BLaER1 treated with 17β-estradiol and CSF1 and Interleukin-3, amounts not matched to agents 10 nM and 100 nM (cell line): ENCODE measurements around the gene CRACDL.

ENCODE experiments used
- H3K27ac ChIP-seq, 11 experiments: shearing (Covaris generic); formaldehyde crosslinking; 2 replicates each; pipeline ENCODE4 v1.8.1; 2022
- H3K27me3 ChIP-seq, 11 experiments: shearing (Covaris generic); formaldehyde crosslinking; 2 replicates each; pipeline ENCODE4 v1.8.1; 2022
- H3K36me3 ChIP-seq, 11 experiments: shearing (Covaris generic); formaldehyde crosslinking; 2 replicates each; pipeline ENCODE4 v1.8.1; 2022
- H3K4me1 ChIP-seq, 10 experiments: shearing (Covaris generic); formaldehyde crosslinking; 2 replicates each; pipeline ENCODE4 v1.8.1; 2022
- H3K4me2 ChIP-seq, 11 experiments: shearing (Covaris generic); formaldehyde crosslinking; 2 replicates each; pipeline ENCODE4 v1.8.1; 2022
- H3K4me3 ChIP-seq, 10 experiments: shearing (Covaris generic); formaldehyde crosslinking; 2 replicates each; pipeline ENCODE4 v1.8.1; 2022
- H3K9ac ChIP-seq, 11 experiments: shearing (Covaris generic); formaldehyde crosslinking; 2 replicates each; pipeline ENCODE4 v1.8.1; 2022
- H3K9me3 ChIP-seq, 11 experiments: shearing (Covaris generic); formaldehyde crosslinking; replicated peaks in 1 of 11; 2 replicates each; pipeline ENCODE4 v1.8.1; 2022
- H4K20me1 ChIP-seq, 11 experiments: shearing (Covaris generic); formaldehyde crosslinking; 2 replicates each; pipeline ENCODE4 v1.8.1; 2022
- Cebpa-rat ChIP-seq, 11 experiments: shearing (Covaris generic); IDR thresholded peaks; 2 replicates each; pipeline ENCODE4 v1.8.1; 2022

The CRACDL gene

DNA sequence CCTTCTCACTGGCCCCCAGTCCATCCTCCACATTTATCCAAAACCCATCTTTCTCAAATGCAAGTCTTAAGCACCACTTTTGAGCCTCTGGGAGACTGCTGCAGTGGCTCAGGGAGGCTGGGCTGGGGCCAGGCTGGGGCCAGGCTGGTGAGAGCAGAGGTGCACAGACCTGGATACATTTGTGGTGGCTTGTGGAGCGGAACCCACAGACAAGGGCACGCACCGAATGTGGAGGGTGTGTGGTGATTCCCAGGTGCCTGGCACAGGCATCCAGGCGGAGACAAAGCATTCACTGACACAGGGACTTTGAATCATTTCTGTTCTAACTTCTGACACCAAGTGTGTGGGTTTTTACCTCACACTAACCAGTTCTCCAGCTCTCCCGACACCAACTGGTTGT is 162.9 kb downstream of the CRACDL start:
- no peak for TF ChIP-seq Cebpa-rat (IDR thresholded peaks at IDR 0.05)
- peak overlapping the region in 10 of 11 experiments; percentile 45 to 96 (median 81); a peak in 18 of 22 replicates for H3K27ac ChIP-seq
- H3K9me3 ChIP-seq = peaks cover 0 to 5% (median 0%) of the 10 kb centered on the region in 11 experiments; a peak in 1 of 22 replicates
- peak overlapping the region in 9 of 11 experiments; percentile 15 to 81 (median 76); a peak in 13 of 22 replicates for H3K9ac ChIP-seq
- H3K27me3 ChIP-seq = no peaks in the 10 kb centered on the region
- peak overlapping the region; percentile 75 to 99 (median 84) for H3K4me2 ChIP-seq
- no peaks in the 10 kb centered on the region for H4K20me1 ChIP-seq
- no peaks in the 10 kb centered on the region for H3K36me3 ChIP-seq
- peak overlapping the region in 2 of 10 experiments; percentile 55 to 66; a peak in 5 of 20 replicates for H3K4me3 ChIP-seq
- H3K4me1 ChIP-seq = peaks cover 86 to 94% (median 91%) of the 10 kb centered on the region in 10 experiments

GRCh38 chr2:98772536-98772935 is 163.5 kb downstream of the CRACDL start:
- H3K36me3 ChIP-seq = peaks cover 0 to 4% (median 0%) of the 10 kb centered on the region in 11 experiments; a peak in 3 of 22 replicates
- TF ChIP-seq Cebpa-rat (IDR thresholded peaks at IDR 0.05) = no peak
- H3K27me3 ChIP-seq = no peaks in the 10 kb centered on the region
- peak overlapping the region; percentile 75 to 99 (median 84) for H3K4me2 ChIP-seq
- H4K20me1 ChIP-seq = no peaks in the 10 kb centered on the region
- H3K4me1 ChIP-seq = peaks cover 87 to 97% (median 95%) of the 10 kb centered on the region in 10 experiments
- peak overlapping the region in 10 of 11 experiments; percentile 60 to 81 (median 75); a peak in 19 of 22 replicates for H3K9ac ChIP-seq
- H3K27ac ChIP-seq = peak overlapping the region; percentile 48 to 96 (median 79)
- peaks cover 0 to 3% (median 0%) of the 10 kb centered on the region in 11 experiments; a peak in 1 of 22 replicates for H3K9me3 ChIP-seq
- peak overlapping the region in 7 of 10 experiments; percentile 39 to 66 (median 45); a peak in 12 of 20 replicates for H3K4me3 ChIP-seq

DNA sequence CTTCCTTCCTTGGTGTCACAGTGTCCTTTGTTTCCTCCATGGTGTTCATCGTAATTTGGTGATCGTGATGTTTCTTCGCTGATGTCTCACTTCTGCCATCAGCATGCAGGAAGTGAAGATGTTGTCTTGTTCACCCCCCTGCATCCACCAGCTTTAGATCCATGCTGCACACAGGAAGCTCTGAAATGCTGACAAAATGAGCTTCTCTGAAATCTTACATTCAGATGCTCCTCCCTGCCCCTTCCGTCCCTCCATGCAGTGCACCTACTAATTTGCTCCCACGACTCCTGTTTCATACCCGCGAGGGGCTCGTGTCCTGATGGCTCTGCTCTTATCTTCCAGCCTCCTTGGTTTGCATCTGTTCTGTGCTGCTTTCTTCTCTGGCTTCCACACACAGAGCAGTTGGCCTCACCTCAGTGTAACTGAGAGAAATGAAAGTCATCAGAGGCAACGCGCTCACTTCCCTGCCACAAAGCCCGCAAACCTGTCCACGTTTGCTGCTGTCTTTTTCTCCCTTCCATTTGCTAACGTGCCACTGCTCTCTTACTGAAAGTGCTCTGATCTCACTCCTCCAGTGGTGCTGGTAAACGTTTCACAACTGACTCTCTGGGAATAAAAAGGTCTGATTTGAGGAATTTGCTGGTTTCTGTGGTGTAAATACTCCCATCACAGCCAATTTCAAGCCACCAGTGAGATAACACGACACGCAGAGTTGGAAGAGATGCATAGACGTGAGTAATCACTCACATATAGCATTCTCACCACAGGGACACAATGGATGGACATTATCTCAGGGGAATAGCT is 164.1 kb downstream of the CRACDL start:
- peak overlapping the region in 9 of 10 experiments; percentile 17 to 66 (median 44); a peak in 17 of 20 replicates for H3K4me3 ChIP-seq
- H3K9ac ChIP-seq = peak overlapping the region; percentile 57 to 81 (median 74)
- no peak for TF ChIP-seq Cebpa-rat (IDR thresholded peaks at IDR 0.05)
- H3K27me3 ChIP-seq = no peaks in the 10 kb centered on the region
- H3K27ac ChIP-seq = peak overlapping the region; percentile 48 to 96 (median 79)
- H4K20me1 ChIP-seq = no peaks in the 10 kb centered on the region
- H3K4me2 ChIP-seq = peak overlapping the region; percentile 75 to 99 (median 84)
- peaks cover 93 to 100% (median 99%) of the 10 kb centered on the region in 10 experiments for H3K4me1 ChIP-seq
- peaks cover 0 to 5% (median 0%) of the 10 kb centered on the region in 11 experiments; a peak in 3 of 22 replicates for H3K36me3 ChIP-seq
- no peaks in the 10 kb centered on the region for H3K9me3 ChIP-seq

GRCh38 chr2:98771264-98771663 is 164.8 kb downstream of the CRACDL start:
- peaks cover 93 to 100% (median 99%) of the 10 kb centered on the region in 10 experiments for H3K4me1 ChIP-seq
- TF ChIP-seq Cebpa-rat (IDR thresholded peaks at IDR 0.05) = no peak
- no peaks in the 10 kb centered on the region for H3K9me3 ChIP-seq
- H3K36me3 ChIP-seq = peaks cover 0 to 5% (median 0%) of the 10 kb centered on the region in 11 experiments; a peak in 4 of 22 replicates
- peak overlapping the region; percentile 48 to 96 (median 79) for H3K27ac ChIP-seq
- no peaks in the 10 kb centered on the region for H4K20me1 ChIP-seq
- H3K27me3 ChIP-seq = no peaks in the 10 kb centered on the region
- peak overlapping the region in 9 of 10 experiments; percentile 17 to 66 (median 44); a peak in 16 of 20 replicates for H3K4me3 ChIP-seq
- H3K9ac ChIP-seq = peak overlapping the region in 9 of 11 experiments; percentile 60 to 81 (median 76); a peak in 18 of 22 replicates
- peak overlapping the region; percentile 75 to 99 (median 84) for H3K4me2 ChIP-seq

DNA sequence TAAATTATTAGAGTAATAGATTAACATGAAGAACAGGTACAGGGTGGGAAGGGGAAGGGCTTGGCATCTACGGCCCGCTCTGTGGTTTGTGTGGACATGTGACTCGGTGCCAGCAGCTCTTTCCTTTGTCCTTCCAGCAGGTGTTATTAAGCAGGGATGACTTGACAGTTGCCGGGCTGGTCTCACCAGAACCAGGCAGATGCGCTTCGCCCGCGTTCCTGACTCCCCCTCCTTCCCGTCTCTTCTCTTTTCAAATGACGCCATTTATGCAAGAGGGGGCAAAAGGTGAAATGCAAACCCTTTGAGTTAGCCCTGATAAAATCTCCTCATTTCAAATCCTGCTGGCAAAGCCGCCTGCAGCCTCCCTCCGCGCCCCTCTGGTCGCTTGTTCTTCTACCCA is 166.2 kb downstream of the CRACDL start:
- Histone ChIP-seq H3K9ac (peak overlapping the region in 9 of 11 experiments; percentile 20 to 75 (median 58); a peak in 17 of 22 replicates), H3K27me3 (no peaks in the 10 kb centered on the region), H3K27ac (peak overlapping the region; percentile 31 to 96 (median 90); a peak in 19 of 22 replicates), H3K4me2 (peak overlapping the region; percentile 75 to 99 (median 85)), H3K9me3 (peaks cover 0 to 10% (median 0%) of the 10 kb centered on the region in 11 experiments; a peak in 4 of 22 replicates), H4K20me1 (no peaks in the 10 kb centered on the region), H3K4me3 (peak overlapping the region in 7 of 10 experiments; percentile 15 to 63 (median 47); a peak in 12 of 20 replicates), H3K36me3 (peaks cover 0 to 20% (median 0%) of the 10 kb centered on the region in 11 experiments; a peak in 5 of 22 replicates), H3K4me1 (peaks cover 93 to 100% (median 99%) of the 10 kb centered on the region in 10 experiments)
- no peak for TF ChIP-seq Cebpa-rat (IDR thresholded peaks at IDR 0.05)

DNA sequence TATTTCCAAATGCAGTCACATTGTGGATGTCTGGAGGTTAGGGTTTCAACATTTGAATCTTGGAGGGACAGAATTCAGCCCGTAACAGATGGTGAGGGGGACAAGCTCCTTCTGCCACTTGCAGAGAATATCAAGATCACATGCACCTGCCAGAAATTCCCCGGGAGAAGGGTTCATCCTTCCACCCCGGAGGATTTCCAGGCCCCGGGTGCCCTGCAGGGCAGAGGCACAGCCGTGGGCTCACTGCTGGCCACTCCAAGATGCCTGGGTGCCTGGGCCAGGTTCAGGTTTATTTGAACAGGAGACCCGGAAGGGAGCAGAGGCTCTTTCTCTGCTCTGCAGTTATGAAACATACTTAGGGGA is 166.9 kb downstream of the CRACDL start:
- peaks cover 0 to 20% (median 0%) of the 10 kb centered on the region in 11 experiments; a peak in 5 of 22 replicates for H3K36me3 ChIP-seq
- H3K9me3 ChIP-seq = peaks cover 0 to 12% (median 0%) of the 10 kb centered on the region in 11 experiments; a peak in 4 of 22 replicates
- H3K4me1 ChIP-seq = peaks cover 98 to 100% (median 99%) of the 10 kb centered on the region in 10 experiments
- H3K27ac ChIP-seq = peak overlapping the region; percentile 84 to 96 (median 90); a peak in 21 of 22 replicates
- H4K20me1 ChIP-seq = no peaks in the 10 kb centered on the region
- no peaks in the 10 kb centered on the region for H3K27me3 ChIP-seq
- peak overlapping the region in 8 of 10 experiments; percentile 1 to 63 (median 22); a peak in 8 of 20 replicates for H3K4me3 ChIP-seq
- peak overlapping the region; percentile 75 to 99 (median 85) for H3K4me2 ChIP-seq
- H3K9ac ChIP-seq = peak overlapping the region; percentile 54 to 76 (median 69)
- no peak for TF ChIP-seq Cebpa-rat (IDR thresholded peaks at IDR 0.05)

DNA sequence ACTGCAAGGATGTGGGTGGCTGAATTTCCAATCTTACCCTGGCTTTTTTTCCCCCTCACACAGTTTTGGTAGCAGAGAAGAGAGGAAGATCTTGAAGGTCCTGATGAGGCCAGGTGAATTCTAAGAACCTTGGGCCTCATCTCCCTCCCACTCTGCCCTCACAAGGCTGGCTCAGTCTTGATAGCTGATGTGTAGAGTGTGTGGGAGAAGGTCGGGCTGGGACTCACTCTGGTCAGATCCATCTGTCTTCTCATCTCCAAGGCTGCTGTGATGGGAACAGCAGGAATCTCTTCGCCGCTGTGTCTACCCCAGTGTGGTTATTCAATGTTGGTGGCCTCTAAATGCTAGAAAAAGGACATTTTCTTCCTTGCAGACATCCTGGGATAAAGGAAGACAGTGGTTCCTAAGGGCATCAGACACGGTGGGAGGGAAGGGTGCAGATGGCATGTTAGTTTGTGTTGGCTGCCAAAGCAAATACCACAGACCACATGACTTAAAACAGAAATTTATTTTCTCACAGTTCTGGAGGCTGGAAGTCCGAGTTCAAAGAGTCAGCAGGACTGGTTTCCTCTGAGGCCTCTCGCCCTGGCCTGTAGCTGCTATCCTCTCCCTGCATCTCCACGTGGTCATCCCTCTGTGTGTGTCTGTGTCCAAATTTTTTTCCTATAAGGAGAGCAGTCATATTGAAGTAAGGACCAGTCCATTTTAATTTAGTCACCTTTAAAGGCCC is 167.5 kb downstream of the CRACDL start:
- Histone ChIP-seq H3K9me3 (peaks cover 0 to 12% (median 0%) of the 10 kb centered on the region in 11 experiments; a peak in 4 of 22 replicates), H4K20me1 (no peaks in the 10 kb centered on the region), H3K4me2 (peak overlapping the region; percentile 75 to 99 (median 85)), H3K27me3 (no peaks in the 10 kb centered on the region), H3K36me3 (peaks cover 0 to 20% (median 0%) of the 10 kb centered on the region in 11 experiments; a peak in 5 of 22 replicates), H3K9ac (peak overlapping the region; percentile 54 to 76 (median 69)), H3K4me1 (peaks cover 98 to 100% (median 99%) of the 10 kb centered on the region in 10 experiments), H3K4me3 (peak overlapping the region in 7 of 10 experiments; percentile 1 to 63 (median 48); a peak in 10 of 20 replicates), H3K27ac (peak overlapping the region; percentile 84 to 96 (median 90))
- 0 out of 22 replicates have a peak, but pooled peaks of 1 of the 11 experiments have one; percentile 0 for TF ChIP-seq Cebpa-rat (IDR thresholded peaks at IDR 0.05)

- H3K4me2 ChIP-seq = peak overlapping the region; percentile 75 to 99 (median 85)
- H3K9me3 ChIP-seq = peaks cover 0 to 12% (median 0%) of the 10 kb centered on the region in 11 experiments; a peak in 4 of 22 replicates
- H3K27me3 ChIP-seq = no peaks in the 10 kb centered on the region
- peak overlapping the region in 2 of 10 experiments; percentile 10 to 15; a peak in 1 of 20 replicates for H3K4me3 ChIP-seq
- H3K27ac ChIP-seq = peak overlapping the region; percentile 84 to 96 (median 90); a peak in 21 of 22 replicates
- peak overlapping the region in 10 of 11 experiments; percentile 18 to 76 (median 66); a peak in 17 of 22 replicates for H3K9ac ChIP-seq
- peaks cover 0 to 30% (median 4%) of the 10 kb centered on the region in 11 experiments; a peak in 6 of 22 replicates for H3K36me3 ChIP-seq
- no peaks in the 10 kb centered on the region for H4K20me1 ChIP-seq
- peak; percentile 38 to 95 (median 80); a peak in 18 of 22 replicates for TF ChIP-seq Cebpa-rat (IDR thresholded peaks at IDR 0.05)
- peaks cover 99 to 100% (median 100%) of the 10 kb centered on the region in 10 experiments for H3K4me1 ChIP-seq
These were observed 171.5 kb downstream of the CRACDL start for GRCh38 chr2:98764499-98764898.
